Neural progenitor cell (in vitro differentiated cells): ENCODE results near the gene KLHL6.

ENCODE experiments used
- EZH2 ChIP-seq: fragments of 200-600 bp; sonication (generic); IDR thresholded peaks from 2 replicates; pipeline ENCODE4 v1.6.1; 2017; ENCODE audit warnings: antibody characterized with exemption, mild to moderate bottlenecking, moderate library complexity
- EZH2phosphoT487 ChIP-seq: fragments of 200-600 bp; sonication (generic); IDR thresholded peaks from 2 replicates; pipeline ENCODE4 v1.6.1; 2017; ENCODE audit warnings: antibody characterized with exemption
- TF ChIP-seq, protein P1 (sequence below): fragments of 200-600 bp; sonication (generic); IDR thresholded peaks from 2 replicates; pipeline ENCODE4 v1.5.1; 2017; ENCODE audit warnings: antibody characterized with exemption, mild to moderate bottlenecking

GRCh38 chr3:183564046-183564445 lies 8.5 kb upstream of the KLHL6 start:
- TF ChIP-seq, protein P1, sequence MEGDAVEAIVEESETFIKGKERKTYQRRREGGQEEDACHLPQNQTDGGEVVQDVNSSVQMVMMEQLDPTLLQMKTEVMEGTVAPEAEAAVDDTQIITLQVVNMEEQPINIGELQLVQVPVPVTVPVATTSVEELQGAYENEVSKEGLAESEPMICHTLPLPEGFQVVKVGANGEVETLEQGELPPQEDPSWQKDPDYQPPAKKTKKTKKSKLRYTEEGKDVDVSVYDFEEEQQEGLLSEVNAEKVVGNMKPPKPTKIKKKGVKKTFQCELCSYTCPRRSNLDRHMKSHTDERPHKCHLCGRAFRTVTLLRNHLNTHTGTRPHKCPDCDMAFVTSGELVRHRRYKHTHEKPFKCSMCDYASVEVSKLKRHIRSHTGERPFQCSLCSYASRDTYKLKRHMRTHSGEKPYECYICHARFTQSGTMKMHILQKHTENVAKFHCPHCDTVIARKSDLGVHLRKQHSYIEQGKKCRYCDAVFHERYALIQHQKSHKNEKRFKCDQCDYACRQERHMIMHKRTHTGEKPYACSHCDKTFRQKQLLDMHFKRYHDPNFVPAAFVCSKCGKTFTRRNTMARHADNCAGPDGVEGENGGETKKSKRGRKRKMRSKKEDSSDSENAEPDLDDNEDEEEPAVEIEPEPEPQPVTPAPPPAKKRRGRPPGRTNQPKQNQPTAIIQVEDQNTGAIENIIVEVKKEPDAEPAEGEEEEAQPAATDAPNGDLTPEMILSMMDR: no peak
- no peak for TF ChIP-seq EZH2
- TF ChIP-seq EZH2phosphoT487: no peak
